ENCODE measurements around the gene LRRC1. TPM values are rescaled to one million over a fixed set of nuclear protein-coding genes. Genes with fewer than 3 reads are reported as not detected.

LRRC1 gene
- total and polyA plus RNA-seq, 2 of the 13 experiments (the other 11 are each of a cell fraction or from before 2014, with no cell fraction given): 15.6 to 27.7 TPM

DNA sequence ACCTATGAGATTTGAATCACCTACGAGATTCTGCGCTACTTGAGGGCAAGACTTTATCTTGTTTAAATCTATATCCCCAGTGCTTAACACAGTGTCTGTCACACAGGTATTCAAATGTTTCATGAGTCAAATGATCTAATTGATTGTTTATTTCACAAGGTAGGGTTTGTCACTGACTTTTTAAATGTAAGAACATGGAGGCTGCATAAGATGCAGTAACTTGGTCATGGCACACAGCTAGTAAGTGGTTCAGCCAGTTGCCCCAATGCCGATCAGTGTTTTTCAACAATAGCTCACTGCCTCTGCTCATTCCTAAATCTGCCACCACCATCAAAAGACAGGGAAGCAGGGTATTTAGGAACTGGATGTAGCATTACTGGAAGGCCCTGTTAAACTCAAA is 42.4 kb upstream of the LRRC1 start:
- no peak for FAIRE-seq

More for the DNA sequence above, 42.4 kb upstream of the LRRC1 start:
- intact Hi-C loops (cut with micrococcal nuclease; ENCODE audit: unreplicated experiment): no loop called here
- no peak overlapping the region for H2AFZ ChIP-seq (ENCODE audit: low read length)
- no peaks in the 10 kb centered on the region for H3K4me1 ChIP-seq (ENCODE audit: insufficient read depth, low read length)
- H4K20me1 ChIP-seq (ENCODE audit: insufficient read depth, low read length): no peaks in the 10 kb centered on the region
- WGBS (ENCODE audit: low lambda C conversion rate): 93% methylated on average over 3 of the region's 3 CpGs
- H3K27ac ChIP-seq (ENCODE audit: extremely low read length, insufficient read depth, low read length): no peak overlapping the region
- no peak overlapping the region for H3K4me3 ChIP-seq (replicated peaks in 1 of 3; ENCODE audit: insufficient read depth in 1 of 3, low read depth in 2 of 3, low read length in 3 of 3)
- TF ChIP-seq, protein P1, sequence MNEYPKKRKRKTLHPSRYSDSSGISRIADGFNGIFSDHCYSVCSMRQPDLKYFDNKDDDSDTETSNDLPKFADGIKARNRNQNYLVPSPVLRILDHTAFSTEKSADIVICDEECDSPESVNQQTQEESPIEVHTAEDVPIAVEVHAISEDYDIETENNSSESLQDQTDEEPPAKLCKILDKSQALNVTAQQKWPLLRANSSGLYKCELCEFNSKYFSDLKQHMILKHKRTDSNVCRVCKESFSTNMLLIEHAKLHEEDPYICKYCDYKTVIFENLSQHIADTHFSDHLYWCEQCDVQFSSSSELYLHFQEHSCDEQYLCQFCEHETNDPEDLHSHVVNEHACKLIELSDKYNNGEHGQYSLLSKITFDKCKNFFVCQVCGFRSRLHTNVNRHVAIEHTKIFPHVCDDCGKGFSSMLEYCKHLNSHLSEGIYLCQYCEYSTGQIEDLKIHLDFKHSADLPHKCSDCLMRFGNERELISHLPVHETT (CRISPR knock-in tag; conservative IDR thresholded peaks at IDR 0.05): no peak
- no peak for TF ChIP-seq IKZF1 (IDR thresholded peaks at IDR 0.05)
- no peak for TF ChIP-seq DMAP1 (CRISPR knock-in tag; IDR thresholded peaks at IDR 0.05)
- TF ChIP-seq, protein P2, sequence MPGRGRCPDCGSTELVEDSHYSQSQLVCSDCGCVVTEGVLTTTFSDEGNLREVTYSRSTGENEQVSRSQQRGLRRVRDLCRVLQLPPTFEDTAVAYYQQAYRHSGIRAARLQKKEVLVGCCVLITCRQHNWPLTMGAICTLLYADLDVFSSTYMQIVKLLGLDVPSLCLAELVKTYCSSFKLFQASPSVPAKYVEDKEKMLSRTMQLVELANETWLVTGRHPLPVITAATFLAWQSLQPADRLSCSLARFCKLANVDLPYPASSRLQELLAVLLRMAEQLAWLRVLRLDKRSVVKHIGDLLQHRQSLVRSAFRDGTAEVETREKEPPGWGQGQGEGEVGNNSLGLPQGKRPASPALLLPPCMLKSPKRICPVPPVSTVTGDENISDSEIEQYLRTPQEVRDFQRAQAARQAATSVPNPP (CRISPR knock-in tag; IDR thresholded peaks at IDR 0.05): no peak
- TF ChIP-seq, protein P3, sequence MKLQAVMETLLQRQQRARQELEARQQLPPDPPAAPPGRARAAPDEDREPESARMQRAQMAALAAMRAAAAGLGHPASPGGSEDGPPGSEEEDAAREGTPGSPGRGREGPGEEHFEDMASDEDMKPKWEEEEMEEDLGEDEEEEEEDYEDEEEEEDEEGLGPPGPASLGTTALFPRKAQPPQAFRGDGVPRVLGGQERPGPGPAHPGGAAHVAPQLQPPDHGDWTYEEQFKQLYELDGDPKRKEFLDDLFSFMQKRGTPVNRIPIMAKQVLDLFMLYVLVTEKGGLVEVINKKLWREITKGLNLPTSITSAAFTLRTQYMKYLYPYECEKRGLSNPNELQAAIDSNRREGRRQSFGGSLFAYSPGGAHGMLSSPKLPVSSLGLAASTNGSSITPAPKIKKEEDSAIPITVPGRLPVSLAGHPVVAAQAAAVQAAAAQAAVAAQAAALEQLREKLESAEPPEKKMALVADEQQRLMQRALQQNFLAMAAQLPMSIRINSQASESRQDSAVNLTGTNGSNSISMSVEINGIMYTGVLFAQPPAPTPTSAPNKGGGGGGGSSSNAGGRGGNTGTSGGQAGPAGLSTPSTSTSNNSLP (IDR thresholded peaks at IDR 0.05; ENCODE audit: low read depth, low read length): no peak
- no peaks in the 10 kb centered on the region for H3K27me3 ChIP-seq (ENCODE audit: control insufficient read depth in 1 of 2, insufficient read depth in 2 of 2, low read length in 2 of 2)
- no TSS peak for BruUV-seq (replicated peaks)
- in situ Hi-C loops (cut with HindIII; ENCODE audit: extremely low pct_ligation_motif_present, low pct_unique_long_range_greater_than_20kb): no loop called here
- no peak for DNase-seq (ENCODE audit: low spot score)
- no peak overlapping the region for H3K4me2 ChIP-seq (ENCODE audit: low read depth, low read length)
- ChIA-PET POLR2A (no interaction called here), CTCF (ENCODE audit: low intra/inter-chr PET ratio, low total read pairs) (no interaction called here)
- no peaks in the 10 kb centered on the region for H3K9me3 ChIP-seq (ENCODE audit: low read length)
- no peak overlapping the region for H3K9ac ChIP-seq (ENCODE audit: insufficient read depth, low read depth, low read length)
- no peak for ATAC-seq
- H3K36me3 ChIP-seq (replicated peaks in 1 of 2; ENCODE audit: control insufficient read depth in 1 of 2, insufficient read depth in 2 of 2, low read length in 2 of 2): no peaks in the 10 kb centered on the region
- H3K79me2 ChIP-seq (ENCODE audit: insufficient read depth, low read length): no peaks in the 10 kb centered on the region

Data from HepG2 (cell line).